ENCODE measurements around the gene EDDM13. TPM values are rescaled to one million over a fixed set of nuclear protein-coding genes. Genes with fewer than 3 reads are reported as not detected.

EDDM13 gene
- polyA plus RNA-seq (2011; rRNA removed): not detected in 2 replicates
- polyA plus RNA-seq (2012; cell fraction: cytosol; rRNA removed): not detected in 2 replicates
- not detected in 2 replicates for polyA plus RNA-seq (2012; cell fraction: nucleus; rRNA removed)
- not detected in 3 replicates for polyA plus RNA-seq (2017; fragmentation: RNase III; extraction: RNeasy Plus Mini Kit Qiagen cat#74134 plus additional on column Dnase treatment)
- polyA minus RNA-seq (2011; rRNA and poly(A)+ RNA removed): not detected in 2 replicates

- Histone ChIP-seq H3K9me3 (peaks cover 7% of the 10 kb centered on the region), H3K4me3 (no peak within 1 kb of the TSS), H3K4me2 (no peak within 1 kb of the TSS), H3K27ac (no peak within 1 kb of the TSS), H3K4me1 (no peaks in the 10 kb centered on the region)
- ATAC-seq: no peak
- no peak for DNase-seq (ENCODE audit: low read depth in 1 of 2, low spot score in 1 of 2)
- TF ChIP-seq KDM1A (IDR thresholded peaks at IDR 0.05; ENCODE audit: low read depth): no peak
- TF ChIP-seq RARB (CRISPR knock-in tag; IDR thresholded peaks at IDR 0.05): no peak
- TF ChIP-seq JUNB (IDR thresholded peaks at IDR 0.05): no peak
- no peak for TF ChIP-seq FOXS1 (CRISPR knock-in tag; IDR thresholded peaks at IDR 0.05)
- no peak for TF ChIP-seq CBX8 (IDR thresholded peaks at IDR 0.05)
- no peak for TF ChIP-seq ESRRA (IDR thresholded peaks at IDR 0.05; ENCODE audit: borderline replicate concordance, low read length)
- no peak for TF ChIP-seq BHLHE40 (IDR thresholded peaks at IDR 0.05; ENCODE audit: low read depth, low read length)
- TF ChIP-seq JUN (IDR thresholded peaks at IDR 0.05): no peak
- TF ChIP-seq CBX2 (IDR thresholded peaks at IDR 0.05; ENCODE audit: borderline replicate concordance, low read depth): no peak
- TF ChIP-seq POLR2AphosphoS2 (conservative IDR thresholded peaks at IDR 0.05; ENCODE audit: low read length): no peak
- no peak for TF ChIP-seq CEBPB (IDR thresholded peaks at IDR 0.05)
- no peak for TF ChIP-seq CTCF (IDR thresholded peaks at IDR 0.05)
- TF ChIP-seq CHD2 (IDR thresholded peaks at IDR 0.05; ENCODE audit: low read length, partially characterized antibody): no peak
- no peak for TF ChIP-seq HMGXB4 (CRISPR knock-in tag; IDR thresholded peaks at IDR 0.05; ENCODE audit: borderline replicate concordance)
- TF ChIP-seq TFCP2L1 (CRISPR knock-in tag; IDR thresholded peaks at IDR 0.05): no peak
- no peak for TF ChIP-seq PBX3 (IDR thresholded peaks at IDR 0.05)
- TF ChIP-seq EHF (CRISPR knock-in tag; IDR thresholded peaks at IDR 0.05): no peak
- ChIA-PET POLR2A (no interaction called here), CTCF (interaction anchor here (1.0 to 1.9 kb wide), 4 partner anchors 10 to 206 kb away, joined by 3 to 7 read pairs (median 4); no protein-coding TSS in a partner anchor)
- WGBS (ENCODE audit: missing lambda C conversion rate): 70% methylated on average over 6 of the region's 6 CpGs
- FAIRE-seq: no peak
Measured at GRCh38 chr19:56272161-56272798, at the start of gene EDDM13. EDDM13 (plus strand) TSS chr19:56272748; CDS start chr19:56272835, 87 bp downstream.

- no peak overlapping the region for H3K27ac ChIP-seq
- H3K4me2 ChIP-seq: no peak overlapping the region
- H3K9me3 ChIP-seq: peaks cover 10% of the 10 kb centered on the region; the same call in 1 of the 3 replicates
- DNase-seq (ENCODE audit: low read depth in 1 of 2, low spot score in 1 of 2) (no peak), FAIRE-seq (no peak), ATAC-seq (no peak)
- no peaks in the 10 kb centered on the region for H3K4me1 ChIP-seq
- H3K4me3 ChIP-seq: no peak overlapping the region
- TF ChIP-seq ELK1 (IDR thresholded peaks at IDR 0.05; ENCODE audit: low read depth, low read length): no peak
- CTCF ChIA-PET: no interaction called here
- WGBS (ENCODE audit: missing lambda C conversion rate): 61% methylated on average over 6 of the region's 6 CpGs
- POLR2A ChIA-PET: no interaction called here
Measured at GRCh38 chr19:56222901-56223300, 49.6 kb upstream of the EDDM13 start.

Data from A549 (cell line).